Neural cell (in vitro differentiated cells): Measurements from ENCODE around the gene NCOA3. TPM values are rescaled to one million over a fixed set of nuclear protein-coding genes. Genes with fewer than 3 reads are reported as not detected.

ENCODE experiments used
- H2AFZ ChIP-seq: fragments of 200-600, 300-800 bp; sonication (generic), shearing (Covaris generic); 2 replicates; pipeline ENCODE4 v1.6.0; 2014; ENCODE audit warnings: low read depth, mild to moderate bottlenecking, antibody characterized with exemption, low read length, moderate library complexity
- H3F3A ChIP-seq: fragments of 200-600 bp; shearing (Covaris generic); 2 replicates; pipeline ENCODE4 v1.6.1; 2016; ENCODE audit warnings: mild to moderate bottlenecking, moderate library complexity, mixed read lengths, antibody characterized with exemption, low read length; ENCODE audit not compliant: insufficient read depth, poor library complexity, severe bottlenecking
- H3K27ac ChIP-seq: fragments of 200-600, 300-800 bp; sonication (generic), shearing (Covaris generic); 2 replicates; pipeline ENCODE4 v1.5.1; 2014; ENCODE audit warnings: mild to moderate bottlenecking, low read length, moderate library complexity
- H3K27me3 ChIP-seq: fragments of 300-800, 200-600 bp; sonication (generic), shearing (Covaris generic); 2 replicates; pipeline ENCODE4 v1.6.0; 2014; ENCODE audit warnings: mild to moderate bottlenecking, low read depth, low read length, moderate library complexity; ENCODE audit not compliant: insufficient read depth
- H3K36me3 ChIP-seq: fragments of 300-800, 200-600 bp; sonication (generic), shearing (Covaris generic); 2 replicates; pipeline ENCODE4 v1.5.1; 2014; ENCODE audit warnings: mild to moderate bottlenecking, antibody characterized with exemption, low read length, moderate library complexity; ENCODE audit not compliant: insufficient read depth
- H3K4me2 ChIP-seq: fragments of 300-800, 200-600 bp; sonication (generic), shearing (Covaris generic); 2 replicates; pipeline ENCODE4 v1.6.0; 2014; ENCODE audit warnings: mild to moderate bottlenecking, low read length
- H3K4me3 ChIP-seq: fragments of 300-800, 200-600 bp; sonication (generic), shearing (Covaris generic); 2 replicates; pipeline ENCODE4 v1.5.1; 2014; ENCODE audit warnings: mild to moderate bottlenecking, low read length, moderate library complexity
- H3K79me2 ChIP-seq: fragments of 200-600 bp; shearing (Covaris generic); replicated peaks from 2 replicates; pipeline ENCODE4 v1.6.0; 2014; ENCODE audit warnings: mild to moderate bottlenecking, low read length, moderate library complexity; ENCODE audit not compliant: insufficient read depth
- H3K9ac ChIP-seq: fragments of 300-800, 200-600 bp; sonication (generic), shearing (Covaris generic); 2 replicates; pipeline ENCODE4 v1.6.1; 2016; ENCODE audit warnings: mild to moderate bottlenecking, low read length, mixed read lengths
- H3K9me2 ChIP-seq: fragments of 200-600 bp; shearing (Covaris generic); 2 replicates; pipeline ENCODE4 v1.6.1; 2016; ENCODE audit warnings: mild to moderate bottlenecking, low read length, mixed read lengths; ENCODE audit not compliant: insufficient read depth
- H3K9me3 ChIP-seq: fragments of 200-600, 300-800 bp; sonication (generic), shearing (Covaris generic); 2 replicates; pipeline ENCODE4 v1.6.1; 2016; ENCODE audit warnings: mild to moderate bottlenecking, mixed run types, low read length, moderate library complexity, mixed read lengths
- H4K20me1 ChIP-seq: fragments of 200-600 bp; shearing (Covaris generic); 2 replicates; pipeline ENCODE4 v1.6.1; 2016; ENCODE audit warnings: mild to moderate bottlenecking, mixed run types; ENCODE audit not compliant: insufficient read depth
- CTCF ChIP-seq: fragments of 450-650 bp; IDR thresholded peaks from 2 replicates; pipeline ENCODE4 v1.5.1; 2014; ENCODE audit warnings: antibody characterized with exemption, mild to moderate bottlenecking, moderate library complexity; ENCODE audit not compliant: poor library complexity, severe bottlenecking
- EP300 ChIP-seq: fragments of 450-650 bp; conservative IDR thresholded peaks from 2 replicates; pipeline ENCODE4 v1.6.1; 2014; ENCODE audit warnings: antibody characterized with exemption, mild to moderate bottlenecking, moderate library complexity; ENCODE audit not compliant: poor library complexity, severe bottlenecking
- EZH2 ChIP-seq: fragments of 200-600, 300-800 bp; shearing (Covaris generic), sonication (generic); IDR thresholded peaks from 2 replicates; pipeline ENCODE4 v1.6.1; 2014; ENCODE audit warnings: antibody characterized with exemption, low read length, borderline replicate concordance, mild to moderate bottlenecking; ENCODE audit not compliant: insufficient read depth, poor library complexity, severe bottlenecking
- MXI1 ChIP-seq: fragments of 450-650 bp; conservative IDR thresholded peaks from 2 replicates; pipeline ENCODE4 v1.6.1; 2014; ENCODE audit warnings: antibody characterized with exemption, mild to moderate bottlenecking; ENCODE audit not compliant: poor library complexity, severe bottlenecking
- POLR2AphosphoS5 ChIP-seq: IDR thresholded peaks from 2 replicates; pipeline ENCODE4 v1.6.1; 2012
- RAD21 ChIP-seq: fragments of 450-650 bp; conservative IDR thresholded peaks from 2 replicates; pipeline ENCODE4 v1.6.1; 2014; ENCODE audit warnings: antibody characterized with exemption, mild to moderate bottlenecking, moderate library complexity
- REST ChIP-seq: IDR thresholded peaks from 2 replicates; pipeline ENCODE4 v1.6.1; 2012; ENCODE audit warnings: borderline replicate concordance
- SMC3 ChIP-seq: fragments of 450-650 bp; conservative IDR thresholded peaks from 2 replicates; pipeline ENCODE4 v1.6.1; 2014; ENCODE audit warnings: antibody characterized with exemption, mild to moderate bottlenecking, moderate library complexity; ENCODE audit not compliant: poor library complexity
- TAF1 ChIP-seq: IDR thresholded peaks from 2 replicates; pipeline ENCODE4 v1.6.1; 2012; ENCODE audit warnings: low read depth
- polyA plus RNA-seq: library from polyadenylated mRNA; depleted of rRNA; stranded (reverse); fragments of >200 nt; gene quantifications from 2 replicates; pipeline ENCODE4 v1.2.3, GENCODE V29; 2014

The NCOA3 gene
- polyA plus RNA-seq, 1 donor from 2014 or later = 14.2 TPM

- H3K27me3 ChIP-seq = no peaks in the 10 kb centered on the region
- no peaks in the 10 kb centered on the region for H3K36me3 ChIP-seq
- no peak overlapping the region for H3K27ac ChIP-seq
- H3K9me2 ChIP-seq = no peaks in the 10 kb centered on the region
- H3K9ac ChIP-seq = no peak overlapping the region
- H3K79me2 ChIP-seq = no peaks in the 10 kb centered on the region
- no peaks in the 10 kb centered on the region for H3F3A ChIP-seq
- H3K4me3 ChIP-seq = no peak overlapping the region
- H2AFZ ChIP-seq = no peak overlapping the region
- no peak for TF ChIP-seq EZH2
- TF ChIP-seq CTCF = no peak
- TF ChIP-seq EP300 = no peak
- TF ChIP-seq REST = no peak
- no peak for TF ChIP-seq RAD21
- TF ChIP-seq MXI1 = no peak
- no peak for TF ChIP-seq SMC3
- TF ChIP-seq TAF1 = no peak
- no peak for TF ChIP-seq POLR2AphosphoS5
- H3K9me3 ChIP-seq = no peaks in the 10 kb centered on the region
- no peak overlapping the region for H3K4me2 ChIP-seq
- no peaks in the 10 kb centered on the region for H4K20me1 ChIP-seq
Measured at GRCh38 chr20:47665221-47665991, 163.7 kb downstream of the NCOA3 start.

GRCh38 chr20:47666304-47666703 lies 164.6 kb downstream of the NCOA3 start:
- Histone ChIP-seq H3K36me3 (no peaks in the 10 kb centered on the region), H3K9me3 (no peaks in the 10 kb centered on the region), H3K27me3 (no peaks in the 10 kb centered on the region), H3K27ac (no peak overlapping the region), H3K9me2 (no peaks in the 10 kb centered on the region), H2AFZ (no peak overlapping the region), H3F3A (no peaks in the 10 kb centered on the region), H3K4me3 (no peak overlapping the region), H3K4me2 (no peak overlapping the region), H3K9ac (no peak overlapping the region), H4K20me1 (no peaks in the 10 kb centered on the region), H3K79me2 (no peaks in the 10 kb centered on the region)
- TF ChIP-seq RAD21 (no peak), POLR2AphosphoS5 (no peak), MXI1 (no peak), REST (no peak), EP300 (no peak), SMC3 (no peak), TAF1 (no peak), CTCF (no peak), EZH2 (no peak)
